ENCODE data around the gene SMOC2. TPM values are rescaled to one million over a fixed set of nuclear protein-coding genes. Genes with fewer than 3 reads are reported as not detected.

The SMOC2 gene
- total RNA-seq, 4 donors from 2014 or later: 45.8 to 130 (median 84.0) TPM

- TF ChIP-seq POLR2AphosphoS5 (IDR thresholded peaks at IDR 0.05) (no peak), EP300 (IDR thresholded peaks at IDR 0.05) (no peak), POLR2A (IDR thresholded peaks at IDR 0.05; ENCODE audit: low read depth) (no peak)
- Histone ChIP-seq H3K4me3 (no peak overlapping the region), H3K27ac (replicated peaks in 1 of 4) (no peak overlapping the region), H3K27me3 (peaks cover 0 to 4% (median 0%) of the 10 kb centered on the region in 4 donors), H3K36me3 (no peaks in the 10 kb centered on the region), H3K9me3 (no peaks in the 10 kb centered on the region), H3K4me1 (peaks cover 0 to 22% (median 10%) of the 10 kb centered on the region in 4 donors)
- 33% methylated on average over 2 of the region's 2 CpGs for WGBS
- DNase-seq (ENCODE audit: extremely low spot score): no peak
- intact Hi-C loops (cut with DNase I): no loop called here
These were observed 268.0 kb downstream of the SMOC2 start for GRCh38 chr6:168708984-168709383.

GRCh38 chr6:168709390-168709789, 268.4 kb downstream of the SMOC2 start:
- Histone ChIP-seq H3K9me3 (no peaks in the 10 kb centered on the region), H3K27me3 (peaks cover 0 to 4% (median 0%) of the 10 kb centered on the region in 4 donors), H3K36me3 (no peaks in the 10 kb centered on the region), H3K4me3 (no peak overlapping the region), H3K27ac (replicated peaks in 1 of 4) (no peak overlapping the region), H3K4me1 (peaks cover 0 to 18% (median 7%) of the 10 kb centered on the region in 4 donors)
- WGBS: 90% methylated on average over 7 of the region's 9 CpGs
- TF ChIP-seq POLR2A (IDR thresholded peaks at IDR 0.05; ENCODE audit: low read depth): no peak
- TF ChIP-seq, protein P1, sequence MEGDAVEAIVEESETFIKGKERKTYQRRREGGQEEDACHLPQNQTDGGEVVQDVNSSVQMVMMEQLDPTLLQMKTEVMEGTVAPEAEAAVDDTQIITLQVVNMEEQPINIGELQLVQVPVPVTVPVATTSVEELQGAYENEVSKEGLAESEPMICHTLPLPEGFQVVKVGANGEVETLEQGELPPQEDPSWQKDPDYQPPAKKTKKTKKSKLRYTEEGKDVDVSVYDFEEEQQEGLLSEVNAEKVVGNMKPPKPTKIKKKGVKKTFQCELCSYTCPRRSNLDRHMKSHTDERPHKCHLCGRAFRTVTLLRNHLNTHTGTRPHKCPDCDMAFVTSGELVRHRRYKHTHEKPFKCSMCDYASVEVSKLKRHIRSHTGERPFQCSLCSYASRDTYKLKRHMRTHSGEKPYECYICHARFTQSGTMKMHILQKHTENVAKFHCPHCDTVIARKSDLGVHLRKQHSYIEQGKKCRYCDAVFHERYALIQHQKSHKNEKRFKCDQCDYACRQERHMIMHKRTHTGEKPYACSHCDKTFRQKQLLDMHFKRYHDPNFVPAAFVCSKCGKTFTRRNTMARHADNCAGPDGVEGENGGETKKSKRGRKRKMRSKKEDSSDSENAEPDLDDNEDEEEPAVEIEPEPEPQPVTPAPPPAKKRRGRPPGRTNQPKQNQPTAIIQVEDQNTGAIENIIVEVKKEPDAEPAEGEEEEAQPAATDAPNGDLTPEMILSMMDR (IDR thresholded peaks at IDR 0.05): no peak
- TF ChIP-seq EP300 (IDR thresholded peaks at IDR 0.05): no peak
- no peak for TF ChIP-seq POLR2AphosphoS5 (IDR thresholded peaks at IDR 0.05)
- no peak for DNase-seq (ENCODE audit: extremely low spot score)
- intact Hi-C loops (cut with DNase I): no loop called here

DNA sequence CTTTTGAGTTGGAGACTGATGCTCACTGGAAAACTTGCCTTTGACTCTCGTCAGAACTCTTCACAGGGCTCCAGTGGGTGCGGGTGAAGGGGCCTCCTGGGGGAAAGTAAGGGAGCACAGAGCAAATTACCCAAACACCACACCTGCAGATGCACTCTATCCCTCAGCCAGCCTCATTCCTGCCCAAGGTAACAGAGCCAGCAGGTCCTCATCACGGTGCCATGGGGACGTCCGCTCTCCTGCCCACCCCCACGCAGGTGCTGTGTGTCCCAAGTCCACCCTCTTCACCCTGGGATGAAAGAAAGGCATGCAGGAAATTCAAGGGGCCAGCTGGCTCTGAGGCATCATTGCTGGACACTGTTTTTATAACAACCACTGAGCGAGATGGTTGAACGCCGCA, 269.0 kb downstream of the SMOC2 start:
- no peak for TF ChIP-seq POLR2A (IDR thresholded peaks at IDR 0.05; ENCODE audit: low read depth)
- TF ChIP-seq, protein P1 (IDR thresholded peaks at IDR 0.05): no peak
- TF ChIP-seq POLR2AphosphoS5 (IDR thresholded peaks at IDR 0.05): no peak
- no peak for TF ChIP-seq EP300 (IDR thresholded peaks at IDR 0.05)

DNA sequence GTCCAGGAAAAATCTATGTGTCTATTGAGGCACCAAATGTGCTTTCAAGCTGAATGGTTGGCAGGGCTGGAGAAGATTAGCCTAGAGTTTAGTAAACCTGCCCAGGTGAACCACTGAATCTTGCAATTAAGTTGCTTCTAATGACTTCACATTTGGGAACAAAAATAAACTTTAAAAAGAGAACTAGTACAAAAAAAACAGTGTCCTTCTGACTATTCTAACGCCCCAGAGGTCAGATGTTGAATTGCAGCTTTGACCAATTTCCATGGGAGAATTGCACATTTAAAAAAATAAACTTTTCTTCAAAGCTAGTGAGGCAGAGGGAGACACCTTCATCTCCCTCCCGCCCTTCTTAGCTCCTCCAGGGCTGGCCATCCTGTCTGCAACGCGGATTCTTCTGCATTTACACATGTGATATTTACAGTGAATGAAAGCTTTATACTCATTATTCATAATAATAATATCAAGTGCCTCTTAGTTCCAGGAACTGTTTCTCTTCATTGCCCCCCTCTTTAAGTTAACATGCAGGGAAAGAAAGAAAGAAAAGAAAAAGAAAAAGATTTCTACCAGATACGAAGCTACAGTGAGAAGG, 270.2 kb downstream of the SMOC2 start:
- Histone ChIP-seq H3K27ac (replicated peaks in 1 of 4) (no peak overlapping the region), H3K9me3 (no peaks in the 10 kb centered on the region), H3K4me1 (peaks cover 0 to 14% (median 6%) of the 10 kb centered on the region in 4 donors), H3K36me3 (no peaks in the 10 kb centered on the region), H3K27me3 (peaks cover 0 to 4% (median 0%) of the 10 kb centered on the region in 4 donors), H3K4me3 (no peak overlapping the region)
- TF ChIP-seq, protein P1 (IDR thresholded peaks at IDR 0.05): peak; percentile 29 to 62 (median 41)
- TF ChIP-seq POLR2A (IDR thresholded peaks at IDR 0.05; ENCODE audit: low read depth): no peak
- TF ChIP-seq EP300 (IDR thresholded peaks at IDR 0.05): no peak
- no peak for TF ChIP-seq POLR2AphosphoS5 (IDR thresholded peaks at IDR 0.05)
- WGBS: 36% methylated on average over 5 of the region's 5 CpGs
- intact Hi-C loops (cut with DNase I): no loop called here
- no peak for DNase-seq (ENCODE audit: extremely low spot score)

More for the DNA sequence above, 269.0 kb downstream of the SMOC2 start:
- Histone ChIP-seq H3K9me3 (no peaks in the 10 kb centered on the region), H3K27me3 (peaks cover 0 to 4% (median 0%) of the 10 kb centered on the region in 4 donors), H3K4me1 (peaks cover 0 to 14% (median 6%) of the 10 kb centered on the region in 4 donors), H3K4me3 (no peak overlapping the region), H3K27ac (replicated peaks in 1 of 4) (no peak overlapping the region), H3K36me3 (no peaks in the 10 kb centered on the region)
- WGBS: 87% methylated on average over 9 of the region's 9 CpGs
- intact Hi-C loops (cut with DNase I): no loop called here
- no peak for DNase-seq (ENCODE audit: extremely low spot score)

DNA sequence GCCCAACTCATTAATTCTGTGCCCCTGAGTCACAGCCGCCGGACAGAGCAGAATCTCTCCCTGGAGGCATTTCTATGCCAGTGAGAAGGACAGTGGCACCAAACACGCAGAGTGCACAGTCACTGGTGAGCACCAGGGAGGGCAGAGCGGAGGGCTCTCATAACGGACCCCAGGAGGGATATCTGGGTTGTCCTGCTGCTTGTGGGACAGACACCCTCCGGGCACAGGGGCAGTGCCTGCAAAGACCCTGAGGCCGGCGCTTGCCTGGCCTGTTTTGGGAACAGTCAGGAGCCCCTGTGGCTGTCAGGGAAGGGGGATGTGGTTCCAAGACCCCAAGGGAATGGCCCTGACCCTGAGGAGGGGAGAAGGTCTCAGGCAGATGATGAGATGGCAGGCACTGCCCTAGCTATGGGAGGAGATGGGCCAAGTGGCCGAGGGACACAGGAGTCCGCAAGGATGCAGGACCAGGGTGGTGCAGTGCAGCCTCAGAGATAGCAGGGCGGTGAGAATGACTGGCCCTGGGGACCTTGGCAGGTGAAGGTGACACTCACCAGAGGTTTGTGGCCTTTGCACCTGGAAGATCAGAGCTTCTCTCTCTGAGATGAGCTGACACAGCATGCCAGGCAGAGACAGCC, 270.8 kb downstream of the SMOC2 start:
- TF ChIP-seq, protein P1 (IDR thresholded peaks at IDR 0.05): no peak
- TF ChIP-seq POLR2A (IDR thresholded peaks at IDR 0.05; ENCODE audit: low read depth): no peak
- no peak for TF ChIP-seq POLR2AphosphoS5 (IDR thresholded peaks at IDR 0.05)
- TF ChIP-seq EP300 (IDR thresholded peaks at IDR 0.05): no peak
- Histone ChIP-seq H3K36me3 (no peaks in the 10 kb centered on the region), H3K9me3 (no peaks in the 10 kb centered on the region), H3K4me1 (peaks cover 0 to 14% (median 6%) of the 10 kb centered on the region in 4 donors), H3K4me3 (no peak overlapping the region), H3K27me3 (peaks cover 0 to 4% (median 0%) of the 10 kb centered on the region in 4 donors), H3K27ac (replicated peaks in 1 of 4) (no peak overlapping the region)
- 75% methylated on average over 9 of the region's 11 CpGs for WGBS
- intact Hi-C loops (cut with DNase I): no loop called here
- no peak for DNase-seq (ENCODE audit: extremely low spot score)
